HG03558 (cell line): ENCODE data around the gene PODN.

Source experiments
- ATAC-seq: cut with Tn5 transposase; IDR thresholded peaks from one replicate; pipeline ENCODE4 v1.9.1; 2021; ENCODE audit warnings: moderate number of reproducible peaks; ENCODE audit not compliant: unreplicated experiment; ENCODE audit errors: extremely low read depth

PODN gene

DNA sequence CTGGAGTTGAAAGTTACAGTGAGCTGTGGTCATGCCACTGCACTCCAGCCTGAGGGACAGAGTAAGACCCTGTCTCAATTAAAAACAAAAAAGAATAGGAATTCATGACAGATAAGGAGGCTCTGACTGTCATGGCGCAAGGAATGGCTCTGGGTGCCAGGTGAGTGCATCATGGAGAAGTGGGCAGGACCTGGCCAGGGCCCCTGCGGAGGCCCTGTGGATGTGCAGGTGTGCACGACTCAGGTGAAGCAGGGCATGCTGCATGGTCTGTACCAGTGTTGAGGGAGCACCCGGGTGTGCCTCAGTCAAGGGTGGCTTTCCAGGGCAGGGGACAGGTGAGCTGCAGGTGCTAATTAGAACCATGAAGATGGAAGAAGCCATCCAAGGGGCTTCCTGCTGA lies 66.4 kb downstream of the PODN start:
- ATAC-seq, result no peak

- ATAC-seq, result no peak
These were observed 68.0 kb downstream of the PODN start for GRCh38 chr1:53129891-53130597.

DNA sequence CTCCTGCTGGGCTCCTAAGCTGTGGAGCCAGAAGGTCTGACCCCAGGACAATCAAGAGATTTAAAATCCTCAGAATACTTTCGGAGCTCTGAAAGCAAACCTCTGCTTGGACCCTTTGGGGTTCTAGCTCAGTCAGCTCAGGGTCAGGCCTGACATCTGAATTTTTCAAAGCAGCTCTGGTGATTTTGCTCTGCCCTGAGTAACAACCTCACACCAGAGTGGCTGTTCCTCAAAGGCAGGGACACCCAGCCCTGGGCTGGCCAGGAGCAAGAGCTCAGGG lies 68.5 kb downstream of the PODN start:
- no peak for ATAC-seq

- ATAC-seq, result no peak
These were observed 69.0 kb downstream of the PODN start for GRCh38 chr1:53130878-53131589.

DNA sequence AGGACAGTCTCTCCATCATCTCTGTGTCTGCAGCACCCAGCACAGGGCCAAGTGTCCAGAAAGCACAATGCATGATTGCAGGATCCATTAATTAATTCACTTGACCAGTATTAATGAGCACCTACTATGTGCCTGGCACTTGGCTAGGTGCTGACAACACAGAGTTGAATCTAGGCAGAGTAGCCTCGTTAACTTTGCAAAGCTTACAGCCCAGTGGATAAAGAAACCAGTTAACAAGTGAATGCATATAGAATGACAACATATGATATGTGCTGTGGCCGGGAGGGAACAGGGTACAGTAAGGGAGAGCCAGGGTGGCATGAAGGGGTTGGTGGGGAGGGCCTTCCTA lies 69.6 kb downstream of the PODN start:
- ATAC-seq, result no peak

DNA sequence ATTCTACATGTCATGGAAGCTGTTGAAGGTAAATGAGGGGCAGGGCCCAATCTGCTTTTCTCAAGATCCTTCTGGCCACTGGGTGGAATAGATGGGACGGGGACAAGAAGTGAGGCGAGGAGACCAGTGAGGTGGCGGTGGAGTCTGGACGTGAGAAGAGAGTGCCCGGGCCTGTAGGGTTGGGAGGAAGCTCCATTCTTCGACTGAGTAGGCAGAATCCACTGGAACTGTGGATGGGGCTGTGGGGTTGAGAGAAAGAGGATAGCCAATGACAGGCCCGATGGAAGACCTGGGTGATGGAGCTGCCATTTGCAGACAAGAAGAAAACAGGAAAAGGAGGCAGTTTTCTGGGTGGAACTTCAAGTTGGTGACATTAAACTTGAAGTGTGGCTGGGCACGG lies 70.2 kb downstream of the PODN start:
- no peak for ATAC-seq

DNA sequence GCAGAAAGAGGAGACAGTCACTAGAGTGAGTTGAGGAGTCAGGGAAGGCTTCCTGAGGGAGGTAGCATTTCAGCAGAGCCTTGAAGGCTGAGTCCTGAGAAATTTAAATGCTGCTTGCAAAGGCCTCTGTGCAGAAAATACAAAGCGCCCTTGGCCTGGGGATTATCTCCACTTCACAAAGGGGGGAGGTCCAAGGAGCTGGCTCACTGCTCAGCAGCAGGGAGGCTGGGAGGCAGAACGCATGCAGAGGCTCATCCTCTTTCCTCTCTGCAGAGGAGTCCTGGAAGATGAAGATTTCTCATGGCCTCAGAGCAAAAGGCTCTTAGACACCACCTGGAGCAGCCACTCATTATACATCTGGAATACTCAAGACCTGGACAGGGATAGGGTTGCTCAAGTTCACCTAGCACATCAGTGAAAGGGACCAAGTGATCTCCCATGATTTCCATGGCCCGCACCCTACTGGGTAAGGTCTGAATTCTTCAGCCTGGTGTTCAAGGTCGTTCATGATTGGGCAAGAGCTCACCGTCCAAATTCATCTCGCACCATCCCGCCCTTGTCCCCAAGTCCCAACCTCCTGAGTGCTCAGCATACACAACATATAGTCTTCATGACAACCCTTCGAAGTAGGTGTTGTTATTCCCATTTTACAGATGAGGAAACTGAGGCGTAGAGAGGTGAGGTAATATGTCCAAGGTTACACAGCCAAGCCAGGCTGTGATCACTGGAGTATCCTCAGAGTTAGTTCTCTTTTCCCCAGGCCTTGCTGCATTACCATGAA lies 71.4 kb downstream of the PODN start:
- no peak for ATAC-seq

GRCh38 chr1:53134042-53134485 lies 72.1 kb downstream of the PODN start:
- ATAC-seq, result no peak
